ENCODE data around the gene HDGFL3.

GRCh38 chr15:83225449-83225848 is 17.8 kb upstream of the HDGFL3 start:
- no peak for TF ChIP-seq CTCF (IDR thresholded peaks at IDR 0.05)
- no peak for TF ChIP-seq POLR2A (IDR thresholded peaks at IDR 0.05)
